Measurements from ENCODE around the gene GRIK5.
"Not testable (repeated sequence)": the region's sequence is repeated elsewhere in the genome, so short reads cannot be mapped to it uniquely, and the experiment has no call there.

Gene GRIK5

GRCh38 chr19:42017040-42017439 is 53.0 kb downstream of the GRIK5 start:
- DNase-seq (ENCODE audit: low read depth in 2 of 2), result no peak

GRCh38 chr19:42012747-42013146 is 57.3 kb downstream of the GRIK5 start:
- DNase-seq (ENCODE audit: low read depth in 2 of 2), result not testable (repeated sequence)

GRCh38 chr19:42010245-42011126 is 59.5 kb downstream of the GRIK5 start:
- DNase-seq (ENCODE audit: low read depth in 2 of 2), result peak; percentile 52 to 69

DNA sequence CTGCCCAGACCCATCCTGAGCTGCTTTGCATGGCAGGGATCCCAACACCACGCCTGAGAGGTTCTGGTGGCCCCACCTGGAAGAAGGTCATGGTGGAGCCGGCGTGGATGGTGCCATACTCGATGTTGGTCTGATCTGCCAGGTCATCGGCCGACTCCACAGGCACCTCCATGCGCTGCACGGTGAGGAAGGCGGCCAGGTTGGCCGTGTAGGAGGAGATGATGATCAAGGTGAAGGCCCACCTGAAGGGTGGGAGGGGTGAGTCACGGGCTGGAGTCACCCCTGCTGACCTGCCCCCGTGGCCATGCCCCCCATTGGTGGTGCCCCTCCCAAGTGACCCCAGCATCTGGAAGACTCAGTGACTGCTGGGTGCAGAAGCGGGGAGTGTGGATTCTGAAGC is 63.4 kb downstream of the GRIK5 start:
- DNase-seq (ENCODE audit: low read depth in 2 of 2), result no peak

- DNase-seq (ENCODE audit: low read depth in 2 of 2), result no peak
Measured at GRCh38 chr19:42005504-42005903, 64.5 kb downstream of the GRIK5 start.

- DNase-seq (ENCODE audit: low read depth in 2 of 2), result no peak
Measured at GRCh38 chr19:42003506-42004294, 66.3 kb downstream of the GRIK5 start.

DNA sequence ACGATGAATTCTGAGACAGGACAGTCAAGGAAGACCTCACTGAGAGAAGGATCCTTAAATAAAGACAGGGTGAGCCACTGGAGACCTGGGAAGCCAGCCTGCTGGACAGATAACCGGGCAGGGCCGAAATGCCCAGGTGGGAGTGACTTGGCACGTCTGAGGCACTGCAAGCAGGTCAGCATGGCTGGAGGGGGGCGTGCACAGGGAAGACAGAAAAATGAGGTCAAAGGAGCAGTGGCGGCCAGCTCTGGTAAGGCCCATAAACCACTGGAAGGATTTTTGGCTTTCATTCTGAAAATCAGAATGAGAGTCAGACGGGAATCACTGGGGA is 70.2 kb downstream of the GRIK5 start:
- DNase-seq (ENCODE audit: low read depth in 2 of 2), result no peak

DNA sequence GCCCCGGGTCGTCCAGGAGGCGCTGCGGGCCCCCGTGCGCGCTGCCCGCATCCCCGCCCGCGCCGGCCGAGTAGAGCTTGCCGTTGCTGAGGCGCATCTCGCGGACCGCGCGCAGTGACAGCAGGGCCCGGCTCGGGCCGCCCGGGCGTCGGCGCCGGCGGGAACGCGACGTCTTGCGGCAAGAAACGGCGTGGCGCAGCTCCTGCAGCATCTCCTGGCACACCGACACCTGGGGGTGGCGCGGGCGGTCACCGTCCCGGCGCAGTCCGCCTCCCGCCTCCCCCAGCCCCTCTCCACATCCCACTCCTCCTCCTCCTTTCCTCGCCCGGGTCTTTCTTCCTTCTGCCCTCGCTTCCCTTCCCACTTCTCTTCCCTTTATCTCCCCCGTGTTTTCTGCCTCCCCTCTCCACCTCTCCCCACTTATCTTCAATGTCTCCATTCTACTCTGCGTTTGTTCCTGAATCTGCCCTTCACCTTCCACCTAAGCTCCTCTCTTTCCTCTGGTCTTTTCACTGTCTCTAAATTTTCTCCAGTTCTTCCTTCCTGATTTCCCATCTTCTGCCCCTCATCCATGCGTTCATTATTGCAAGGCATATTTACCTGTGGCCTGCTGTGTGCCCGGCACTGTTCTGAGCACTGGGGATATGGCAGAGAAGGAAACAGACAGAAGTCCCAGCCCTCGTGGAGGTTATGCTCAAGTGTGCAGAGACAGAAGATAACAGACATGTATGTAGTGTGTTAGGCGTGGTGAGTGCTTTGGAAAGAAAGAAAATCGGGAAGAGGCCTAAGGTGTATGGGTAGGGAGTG is 70.7 kb downstream of the GRIK5 start:
- no peak for DNase-seq (ENCODE audit: low read depth in 2 of 2)

DNA sequence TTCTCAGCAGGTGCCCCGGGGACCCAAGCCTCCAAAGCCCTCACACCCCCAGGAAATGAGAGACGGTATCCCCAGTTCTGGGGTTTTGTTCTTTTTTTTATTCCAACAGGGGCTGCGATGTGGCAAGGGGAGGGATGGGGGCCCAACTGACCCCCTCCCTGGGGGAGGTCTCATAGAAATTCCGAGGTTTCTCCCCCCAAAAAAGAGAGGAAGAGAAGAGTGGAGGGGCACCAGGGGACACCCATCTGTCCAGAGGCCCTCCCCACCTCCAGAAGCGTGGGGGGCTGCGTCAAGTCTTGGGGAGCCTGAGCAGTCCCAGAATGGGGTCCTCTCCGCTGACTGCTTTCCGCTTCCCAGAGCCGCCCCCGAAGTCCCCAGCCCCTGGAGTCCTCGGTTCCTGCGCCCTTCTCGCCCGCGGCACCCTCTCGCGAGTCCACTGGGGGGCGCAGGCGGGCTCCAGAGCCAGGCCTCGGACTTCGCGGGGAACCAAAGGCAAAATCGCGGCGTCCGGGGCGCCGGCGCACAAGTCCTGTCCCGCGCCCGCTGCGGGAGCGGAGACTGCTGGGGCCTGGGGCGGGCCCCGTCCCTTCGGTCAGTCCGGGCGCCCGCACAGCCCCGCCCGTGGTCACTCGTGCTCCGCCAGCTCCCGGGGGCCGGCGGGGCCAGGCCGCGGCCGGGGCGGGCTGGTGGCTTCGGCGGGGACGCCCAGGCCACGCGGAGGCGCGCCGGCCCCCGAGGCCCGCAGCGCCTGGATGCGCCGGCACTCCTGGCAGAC is 71.6 kb downstream of the GRIK5 start:
- DNase-seq (ENCODE audit: low read depth in 2 of 2), result no peak

DNA sequence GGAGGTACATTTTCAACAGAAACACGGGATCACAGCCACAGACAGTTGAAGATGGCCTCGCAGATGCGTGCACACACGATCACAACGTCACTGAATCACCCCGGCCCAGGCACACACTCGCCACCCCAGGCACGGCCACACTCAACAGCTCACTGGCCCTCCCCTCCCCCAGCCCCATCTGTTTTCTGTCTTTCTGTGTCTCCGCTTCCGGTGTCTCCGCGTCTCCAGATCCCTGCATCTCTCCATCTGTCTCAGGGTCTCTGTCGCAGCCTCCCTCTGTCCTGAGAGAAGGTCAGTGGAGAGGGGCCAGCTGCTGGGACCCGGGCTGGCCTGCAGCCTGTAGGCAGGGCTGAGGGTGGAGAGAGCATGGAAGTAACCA is 72.2 kb downstream of the GRIK5 start:
- no peak for DNase-seq (ENCODE audit: low read depth in 2 of 2)

GRCh38 chr19:41997121-41997850 is 72.7 kb downstream of the GRIK5 start:
- no peak for DNase-seq (ENCODE audit: low read depth in 2 of 2)

DNA sequence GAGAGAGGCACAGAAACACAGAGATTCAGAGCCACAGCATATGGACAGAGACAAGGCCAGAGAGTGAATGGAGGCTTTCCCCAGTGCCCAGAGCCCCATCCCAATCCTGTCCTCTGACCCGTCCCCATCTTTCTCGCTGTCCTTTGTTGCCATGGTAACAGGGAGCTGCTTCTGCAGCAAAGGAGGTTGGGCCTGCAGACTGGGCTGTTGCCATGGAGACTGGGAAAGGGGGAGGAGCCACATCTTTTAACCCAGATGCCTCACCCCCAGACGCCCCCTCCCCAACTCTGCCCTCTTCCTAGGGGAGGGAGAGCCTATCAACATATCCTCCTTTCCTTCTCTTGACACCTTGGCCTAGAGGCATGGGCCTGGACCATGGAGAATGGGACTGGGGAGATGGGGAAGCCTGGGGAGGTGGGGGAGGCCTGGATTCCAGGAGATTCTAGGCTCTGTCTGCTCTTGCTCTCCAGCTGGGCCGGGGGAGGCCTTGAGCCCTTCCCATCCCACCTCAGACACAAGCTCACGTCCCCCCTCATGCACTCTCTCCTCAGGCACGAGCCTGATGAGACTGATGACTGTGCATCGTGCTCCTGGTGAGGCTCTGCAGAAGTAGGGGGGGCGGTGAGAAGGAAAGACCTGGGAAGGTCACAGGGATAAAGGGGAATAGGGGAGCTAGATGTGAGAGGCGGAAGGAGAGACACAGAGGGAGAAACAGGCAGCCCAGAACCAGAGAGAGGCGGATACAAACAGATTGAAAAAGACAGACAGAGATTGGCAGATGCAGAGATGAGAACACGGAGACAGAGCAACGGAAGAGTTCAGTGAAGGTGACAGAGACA is 73.8 kb downstream of the GRIK5 start:
- DNase-seq (ENCODE audit: low read depth in 2 of 2), result no peak

GRCh38 chr19:41994994-41995958 is 74.7 kb downstream of the GRIK5 start:
- DNase-seq (ENCODE audit: low read depth in 2 of 2), result no peak

- no peak for DNase-seq (ENCODE audit: low read depth in 2 of 2)
Measured at GRCh38 chr19:41994521-41994971, 75.5 kb downstream of the GRIK5 start.

DNA sequence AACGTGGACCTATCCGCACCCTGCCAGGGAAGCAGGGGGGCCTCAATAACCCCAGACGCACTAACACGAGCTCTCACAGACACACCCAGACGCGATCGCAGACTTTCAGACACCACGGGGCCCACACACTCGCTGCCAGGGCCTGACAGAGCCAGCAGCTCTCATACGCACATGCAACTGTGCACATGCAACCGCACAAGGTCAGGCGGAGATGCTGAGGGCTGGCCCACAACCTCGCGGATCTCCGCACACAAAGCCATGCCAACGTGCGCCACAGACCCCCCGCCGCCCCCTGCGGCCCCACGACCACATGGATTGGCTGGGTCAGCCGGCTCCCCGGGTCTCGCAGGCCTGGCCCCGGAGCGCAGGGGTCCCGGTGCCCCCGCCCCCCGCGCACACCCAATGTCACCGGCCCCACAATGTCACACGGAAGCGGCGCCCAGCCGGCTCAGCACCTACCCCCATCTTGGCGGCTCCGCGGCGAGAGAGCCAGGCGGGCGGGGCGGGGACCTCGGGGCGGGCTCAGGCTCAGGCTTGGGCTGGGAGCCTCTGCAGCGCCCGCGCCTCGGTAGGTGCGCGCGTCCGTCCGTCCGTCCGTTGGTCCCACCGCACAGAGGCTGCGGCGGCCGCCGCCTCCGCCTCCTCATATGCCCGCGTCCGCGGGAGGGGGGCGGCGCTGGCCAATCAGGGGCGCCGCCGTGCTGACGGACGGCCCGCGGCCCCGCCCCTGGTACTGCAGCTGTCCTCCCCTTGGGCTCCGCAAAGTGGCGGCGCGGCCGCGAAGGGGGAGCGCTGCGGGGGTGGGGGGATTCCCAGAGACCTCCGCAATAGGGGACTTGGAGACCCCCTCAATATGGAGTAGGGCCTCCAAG is 76.2 kb downstream of the GRIK5 start, which contains the start of gene ATP1A3:
ATP1A3 (minus strand) TSS at position 619 of the 872 bp plus-strand sequence; CDS start at position 465, 154 bp downstream.
- no peak for DNase-seq (ENCODE audit: low read depth in 2 of 2)

GRCh38 chr19:41991925-41992569 is 78.0 kb downstream of the GRIK5 start:
- DNase-seq (ENCODE audit: low read depth in 2 of 2), result not testable (repeated sequence)

- DNase-seq (ENCODE audit: low read depth in 2 of 2), result no peak
Measured at GRCh38 chr19:41991025-41991424, 79.0 kb downstream of the GRIK5 start.
